Stimulated activated CD4-positive, alpha-beta T cell treated with anti-CD3 and anti-CD28 coated beads, Interleukin-1b, Interleukin-23, amount 100 ng/mL, for 24 hours (primary cell): Measurements from ENCODE around the gene ADA.
A peak's percentile ranks its signal among the peaks of the same experiment; 100 is the strongest.

Experiments used
- DNase-seq, 4 experiments: peaks; one replicate each; pipeline ENCODE4 v3.0.0-alpha.2; 2020; ENCODE audit warnings: low read depth in 4 of 4, low spot score in 1 of 4

The ADA gene

DNA sequence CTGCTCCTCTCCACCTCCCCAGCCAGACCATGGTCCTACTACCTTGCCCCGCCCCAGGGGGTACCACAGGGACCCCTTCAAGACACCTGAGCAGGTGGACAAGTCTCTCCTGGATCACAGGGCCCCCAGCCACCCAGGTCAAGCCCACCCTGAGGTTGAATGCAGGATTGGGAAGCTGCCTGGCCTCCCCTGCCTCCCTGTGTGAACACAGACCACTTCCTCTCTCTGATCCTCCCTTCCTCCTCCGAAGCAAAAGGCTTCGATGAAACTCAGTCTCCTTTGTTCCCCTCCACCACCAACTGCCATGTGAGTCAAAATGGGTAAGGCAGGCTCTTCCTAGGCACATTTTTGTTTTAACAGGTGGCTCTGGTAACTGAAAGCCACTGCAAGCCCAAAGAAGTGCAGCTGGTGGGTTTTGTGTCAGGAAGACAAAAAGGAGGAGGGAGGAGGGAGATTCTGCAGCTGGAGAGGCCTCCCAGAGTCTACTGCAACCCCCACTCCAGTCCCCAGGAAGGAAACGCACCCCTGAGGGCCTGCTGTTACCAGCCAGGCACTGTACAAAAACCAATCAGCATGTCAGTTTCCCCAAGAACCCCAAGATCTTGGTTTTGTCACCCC lies 5.4 kb downstream of the ADA start:
- no peak for DNase-seq

DNA sequence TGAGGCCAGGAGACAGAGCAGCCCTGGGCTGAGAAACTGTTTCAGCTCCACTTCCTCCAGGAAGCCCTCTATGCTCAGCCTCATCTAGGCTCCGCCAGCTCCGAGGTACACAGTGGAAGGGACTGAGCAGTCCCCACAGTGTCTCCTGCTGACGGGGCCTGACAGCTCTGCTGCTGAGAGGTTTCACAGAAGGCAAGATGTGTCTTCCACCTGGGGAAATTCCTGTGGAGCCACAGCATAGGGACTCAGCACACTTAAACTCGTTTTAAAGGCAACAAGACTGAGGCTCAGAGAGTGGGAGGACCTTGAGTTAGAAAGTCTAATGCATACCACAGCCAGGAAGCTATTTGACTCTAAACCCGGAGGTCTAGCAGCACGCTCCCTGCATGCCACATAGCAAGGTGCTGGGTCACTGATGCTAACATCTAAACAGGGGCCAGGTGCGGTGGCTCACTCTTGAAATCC lies 6.8 kb downstream of the ADA start:
- no peak for DNase-seq

DNA sequence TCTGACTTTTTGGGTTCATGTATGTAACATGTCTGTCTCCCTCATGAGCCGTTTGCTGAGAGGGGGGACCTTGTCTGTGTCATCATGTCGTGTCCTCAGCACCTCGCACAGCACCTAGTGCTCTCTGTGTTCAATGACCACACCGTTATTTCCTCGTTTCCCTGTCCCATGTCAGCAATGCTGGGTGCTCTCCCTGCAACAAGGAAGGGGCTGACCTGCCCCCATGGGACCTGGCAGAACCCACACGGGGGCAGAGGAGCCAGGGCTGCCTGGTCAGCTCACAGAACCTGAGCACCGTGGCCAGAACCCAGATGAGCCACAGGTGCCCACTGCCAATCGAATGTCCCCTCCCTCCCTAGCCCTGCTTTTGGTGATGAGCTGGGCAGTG lies 7.3 kb downstream of the ADA start:
- DNase-seq: no peak

DNA sequence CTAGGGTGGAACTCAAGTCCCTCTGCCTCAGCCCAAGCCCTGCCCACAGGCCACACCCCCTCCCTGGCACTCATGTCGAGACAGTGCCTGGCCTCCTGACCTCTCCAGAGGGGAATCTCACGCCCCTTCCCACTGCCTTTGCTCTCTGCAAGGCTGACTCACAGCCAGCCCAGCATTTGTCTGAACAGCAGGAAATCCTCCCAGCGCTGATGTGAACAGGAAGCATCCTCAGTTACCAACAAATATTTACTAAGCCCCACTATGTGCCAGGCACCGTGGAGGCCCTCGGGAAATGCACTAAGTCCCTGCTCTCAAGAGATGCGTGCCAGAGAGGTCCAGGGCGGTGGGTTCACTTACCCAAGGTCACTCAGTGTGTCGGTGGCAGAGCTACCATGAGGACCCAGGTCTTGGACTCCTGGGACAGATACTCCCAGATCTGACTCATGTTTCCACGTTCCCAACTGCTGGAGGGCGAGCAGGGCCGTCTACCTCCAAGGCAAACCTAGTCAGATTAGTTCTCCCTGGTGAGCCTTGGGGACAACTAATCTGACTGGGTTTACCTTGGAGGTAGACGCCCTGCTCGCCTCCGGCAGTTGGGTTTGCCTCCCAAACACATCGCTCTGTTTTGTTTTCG lies 7.8 kb downstream of the ADA start:
- peak in 1 of 4 experiments; percentile 6 for DNase-seq

DNA sequence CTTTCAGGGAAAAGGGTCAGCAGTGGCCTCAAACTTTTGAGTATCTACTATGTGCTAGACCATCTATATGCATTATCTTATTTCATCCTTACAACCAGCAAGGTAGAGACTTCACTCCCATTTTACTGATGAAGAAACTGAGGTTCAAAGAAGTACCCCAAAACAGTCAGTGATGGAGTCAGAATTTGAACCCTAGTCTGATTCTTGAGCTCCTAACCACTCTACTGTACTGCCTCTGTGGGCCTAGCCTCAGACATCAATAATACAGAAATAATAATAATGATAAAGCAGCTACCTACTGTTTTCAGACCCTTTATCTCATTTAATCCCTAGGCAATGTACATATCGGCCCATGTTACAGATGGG lies 8.4 kb downstream of the ADA start:
- DNase-seq: no peak

DNA sequence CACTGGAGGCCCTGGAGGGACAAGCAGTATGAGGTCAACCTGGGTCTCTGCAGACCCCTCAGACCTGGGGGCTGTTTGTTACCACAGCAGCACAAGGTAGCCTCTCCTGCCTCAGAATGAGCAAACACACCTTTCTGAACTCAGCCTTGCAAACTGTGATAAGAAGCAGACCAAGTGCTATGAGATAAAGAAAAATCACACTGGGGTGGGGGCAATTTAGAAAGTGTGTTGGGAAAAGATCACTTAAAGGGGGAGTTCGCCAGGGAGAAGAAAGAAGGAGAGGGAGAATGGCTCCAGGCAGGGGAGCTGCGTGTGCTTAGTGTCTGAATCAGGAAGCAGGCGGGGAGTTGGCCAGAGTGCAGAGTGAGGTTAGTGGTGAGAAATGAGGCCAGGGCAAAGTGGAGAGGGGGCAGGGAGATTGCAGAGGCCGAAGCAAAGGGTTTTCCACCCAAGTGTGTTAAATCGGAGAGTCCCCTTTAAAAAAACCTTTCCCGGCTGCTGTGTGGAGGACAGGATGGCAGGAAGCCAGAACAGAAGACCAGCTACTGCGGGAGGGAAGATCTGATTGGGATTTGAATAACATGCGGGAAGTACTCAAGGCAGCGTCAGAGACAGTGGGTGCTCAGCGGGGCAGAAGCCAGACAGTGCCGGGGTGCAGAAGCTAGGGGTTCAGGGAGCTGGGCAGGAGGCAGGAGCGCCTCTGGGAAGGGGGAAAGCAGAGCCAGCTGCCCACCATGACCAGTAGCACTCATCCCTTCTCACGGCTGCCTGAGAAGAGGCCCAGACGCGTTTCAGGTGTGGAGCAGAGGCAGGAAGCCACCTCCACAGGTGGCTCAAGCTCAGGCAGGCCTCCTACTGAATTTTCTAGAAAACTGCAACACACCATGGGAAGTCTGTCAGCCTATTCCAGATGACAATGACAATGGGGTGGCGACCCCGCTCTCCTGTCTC lies 9.0 kb downstream of the ADA start:
- DNase-seq: no peak

DNA sequence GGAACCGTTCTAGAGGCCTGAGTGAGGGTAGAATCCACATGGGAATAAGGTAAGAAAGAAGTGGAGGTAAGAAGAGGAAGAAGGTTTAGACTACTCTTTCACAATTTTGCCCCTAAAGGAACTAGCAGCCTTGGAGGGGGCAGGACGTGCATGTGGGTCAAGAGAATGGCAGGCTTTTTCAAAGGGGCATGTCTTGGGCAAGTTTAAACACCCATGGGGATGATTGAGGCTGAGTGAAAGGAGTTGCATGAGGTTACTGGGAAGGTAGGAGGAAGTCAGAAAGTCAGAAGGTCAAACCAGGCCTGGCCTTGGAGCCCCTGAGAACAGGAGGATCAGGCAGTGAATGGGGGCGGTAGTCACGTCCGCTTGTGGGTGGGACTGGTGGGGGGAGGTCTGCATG lies 10.2 kb downstream of the ADA start:
- no peak for DNase-seq

DNA sequence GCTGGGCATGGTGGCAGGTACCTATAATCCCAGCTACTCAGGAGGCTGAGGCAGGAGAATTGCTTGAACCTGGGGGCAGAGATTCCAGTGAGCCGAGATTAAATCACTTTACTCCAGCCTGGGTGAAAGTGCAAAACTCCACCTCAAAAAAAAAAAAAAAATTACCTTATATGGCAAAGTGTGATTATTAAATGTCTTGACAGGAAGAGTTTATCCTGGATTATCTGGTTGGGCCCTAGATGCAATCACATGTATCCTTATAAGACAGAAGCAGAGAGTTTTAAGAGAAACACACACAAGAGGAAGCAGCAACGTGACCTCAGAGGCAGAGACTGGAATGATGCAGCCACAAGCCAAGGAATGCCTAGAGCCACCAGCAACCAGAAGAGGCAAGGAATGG lies 11.0 kb downstream of the ADA start:
- DNase-seq: no peak

DNA sequence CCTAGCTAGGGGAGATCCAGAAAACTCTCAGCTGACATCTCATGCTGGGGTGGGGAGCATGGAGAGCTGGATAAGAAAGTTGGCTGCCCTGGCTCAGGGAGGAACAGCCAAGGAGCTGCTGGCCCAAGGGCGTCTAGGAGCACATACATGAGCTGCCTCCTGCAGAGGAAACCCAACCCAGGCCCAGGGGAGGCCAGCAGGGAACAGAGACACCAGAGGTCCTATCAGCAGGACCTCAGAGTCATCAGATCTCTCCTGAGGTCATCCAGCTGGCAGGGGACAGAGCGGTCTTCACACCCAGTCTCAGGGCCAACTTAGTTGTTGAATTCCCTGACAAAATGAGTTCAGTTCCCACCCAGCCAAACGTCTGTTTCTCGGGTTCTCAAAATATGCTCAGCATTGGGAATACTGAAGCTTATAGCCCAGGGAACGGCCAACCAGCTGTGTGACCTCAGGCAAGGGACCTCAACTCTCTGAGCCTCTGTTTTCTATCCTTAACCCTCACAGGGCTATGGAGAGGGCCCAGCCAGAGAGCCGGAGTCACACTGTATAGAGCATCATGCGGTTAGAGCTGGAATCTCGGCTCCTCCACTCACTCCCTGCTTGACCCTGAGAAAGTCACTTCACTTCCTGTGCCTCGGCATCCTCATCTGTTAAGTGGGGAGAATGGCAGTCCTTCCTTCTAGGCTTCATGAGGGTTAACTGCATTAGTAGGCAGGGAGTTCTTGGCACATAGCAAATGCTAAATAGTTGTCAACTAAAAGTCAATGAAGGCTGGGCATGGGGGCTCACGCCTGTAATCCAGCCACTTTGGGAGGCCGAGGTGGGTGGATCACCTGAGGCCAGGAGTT lies 13.8 kb downstream of the ADA start:
- no peak for DNase-seq

DNA sequence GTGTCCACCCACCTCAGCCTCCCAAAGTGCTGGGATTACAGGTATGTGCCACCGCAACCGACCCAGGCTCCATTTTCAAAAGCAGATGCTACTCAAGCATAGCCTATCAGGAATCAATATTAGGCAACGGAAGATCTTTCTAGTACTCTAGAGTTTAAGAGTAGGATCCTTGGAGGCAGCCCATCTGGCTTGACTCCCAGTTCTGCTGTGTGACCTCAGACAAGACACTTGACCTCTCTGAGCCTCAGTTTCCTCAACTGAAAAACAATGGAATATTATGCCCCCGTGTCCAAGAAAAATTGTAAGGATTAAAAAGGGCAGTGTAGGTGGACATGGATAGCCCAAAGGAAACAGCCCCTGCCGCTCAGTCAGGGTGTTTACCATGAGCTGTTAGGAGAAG lies 14.5 kb downstream of the ADA start:
- no peak for DNase-seq

DNA sequence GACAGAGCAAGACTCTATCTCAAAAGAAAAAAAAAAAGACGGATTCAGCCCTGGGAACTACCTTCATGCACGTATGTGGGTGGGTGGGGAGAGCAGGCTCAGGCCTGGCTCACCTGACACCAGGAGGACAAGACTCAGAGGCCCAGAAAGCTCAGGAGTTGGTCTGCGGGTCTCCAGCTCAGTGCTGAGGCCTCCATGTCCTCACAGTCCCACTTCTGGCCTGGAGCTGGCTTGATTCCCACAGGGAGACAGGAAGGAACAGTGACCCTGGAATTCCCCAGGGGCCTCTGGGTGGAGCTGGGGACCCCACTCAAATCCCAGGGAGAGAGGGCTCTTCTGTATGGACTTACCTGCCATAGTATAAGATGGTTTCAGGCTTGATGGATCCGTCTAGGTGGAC lies 15.6 kb downstream of the ADA start:
- no peak for DNase-seq

DNA sequence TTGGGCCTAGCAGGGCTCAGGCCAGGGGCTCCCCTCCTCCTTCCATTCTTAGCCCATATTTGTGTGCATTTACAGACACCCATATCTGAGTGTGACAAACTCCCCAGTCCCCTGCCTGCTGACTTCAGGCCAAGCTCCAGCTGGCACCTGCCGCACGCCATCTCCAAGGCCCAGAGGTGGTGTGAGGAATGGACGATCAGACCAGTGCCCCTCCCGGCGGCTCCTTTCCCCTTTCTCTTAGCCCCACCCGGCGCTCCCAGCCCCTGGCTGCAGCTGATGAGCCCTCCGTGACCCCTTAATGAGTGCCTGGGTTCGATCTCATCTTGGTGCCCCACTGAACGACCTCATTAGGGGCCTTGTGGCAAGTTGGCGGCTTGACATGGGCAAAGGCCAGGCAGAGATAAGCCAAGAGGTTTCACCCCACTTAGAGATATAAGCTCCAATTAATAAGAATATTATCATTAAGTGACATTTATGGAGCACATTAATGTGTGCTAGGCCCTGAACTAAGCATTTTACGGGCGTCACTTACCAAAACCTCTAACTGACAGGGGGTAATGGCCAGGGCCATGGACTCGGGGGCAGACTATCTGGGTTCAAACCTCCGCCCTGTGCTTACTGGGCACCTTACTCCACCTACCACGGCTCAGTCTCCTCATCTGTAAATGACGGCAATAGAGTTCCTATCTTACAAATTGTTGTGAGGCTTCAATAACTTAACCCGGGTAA lies 17.5 kb downstream of the ADA start:
- no peak for DNase-seq

DNA sequence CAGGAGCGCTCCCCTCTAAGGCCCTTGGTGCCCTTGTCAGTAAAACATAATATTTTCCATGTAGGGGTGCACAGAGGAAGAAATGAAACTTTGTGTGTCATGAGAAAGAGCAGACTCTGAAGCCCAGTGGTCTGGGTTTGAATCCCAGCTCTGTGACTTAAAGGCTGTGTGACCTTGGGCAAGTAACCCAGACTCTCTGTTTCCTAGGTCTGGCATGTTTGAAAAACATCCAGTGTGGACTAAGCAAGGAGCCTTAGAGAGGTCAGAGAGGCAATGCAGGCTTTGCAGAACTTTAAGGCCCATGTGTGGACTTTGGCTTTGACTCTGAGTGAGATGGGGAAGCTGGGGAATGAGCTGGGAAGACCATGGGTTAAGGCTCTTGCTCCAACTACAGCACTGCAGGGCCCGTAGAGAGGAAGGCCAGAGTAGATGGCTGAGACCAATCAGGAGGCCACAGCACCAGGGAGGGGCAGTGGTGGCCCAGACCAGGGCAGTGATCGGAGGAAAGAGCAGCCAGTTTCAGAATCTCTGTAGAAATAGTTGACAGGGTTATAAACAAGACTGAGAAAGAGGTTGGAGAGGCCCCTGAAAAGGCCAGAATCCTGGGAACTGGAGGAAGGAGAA lies 18.2 kb downstream of the ADA start:
- no peak for DNase-seq

DNA sequence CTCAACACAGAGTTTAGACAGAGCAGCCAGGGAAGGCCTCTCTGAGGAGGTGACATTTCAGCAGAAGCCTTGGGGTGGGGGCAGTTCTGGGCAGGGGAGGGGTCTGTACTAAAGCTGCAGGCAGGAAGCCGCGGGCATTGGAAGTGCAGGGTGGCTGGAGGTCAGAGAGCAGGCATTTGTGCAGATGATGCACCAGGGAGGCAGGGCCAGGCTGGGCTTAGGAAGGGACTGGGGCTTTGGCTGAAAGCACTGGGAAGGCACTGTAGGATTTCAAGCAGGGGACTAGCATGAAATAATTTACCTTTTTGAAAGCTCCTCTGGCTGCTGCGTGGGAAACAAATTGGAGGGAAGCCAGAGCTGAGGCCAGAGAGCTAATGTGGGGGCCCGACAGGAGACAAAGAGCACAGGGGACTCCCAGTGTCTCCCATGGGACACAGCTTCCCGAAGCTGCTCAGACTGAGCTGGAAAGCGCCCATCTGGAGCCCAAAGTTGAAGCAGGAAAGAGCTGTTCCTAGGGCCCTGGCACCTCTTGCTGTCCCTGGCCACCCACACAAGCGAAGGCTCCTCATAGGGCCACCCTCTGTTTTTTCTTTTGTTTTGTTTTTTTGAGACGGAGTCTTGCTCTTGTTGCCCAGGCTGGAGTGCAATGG lies 19.3 kb downstream of the ADA start:
- no peak for DNase-seq

DNA sequence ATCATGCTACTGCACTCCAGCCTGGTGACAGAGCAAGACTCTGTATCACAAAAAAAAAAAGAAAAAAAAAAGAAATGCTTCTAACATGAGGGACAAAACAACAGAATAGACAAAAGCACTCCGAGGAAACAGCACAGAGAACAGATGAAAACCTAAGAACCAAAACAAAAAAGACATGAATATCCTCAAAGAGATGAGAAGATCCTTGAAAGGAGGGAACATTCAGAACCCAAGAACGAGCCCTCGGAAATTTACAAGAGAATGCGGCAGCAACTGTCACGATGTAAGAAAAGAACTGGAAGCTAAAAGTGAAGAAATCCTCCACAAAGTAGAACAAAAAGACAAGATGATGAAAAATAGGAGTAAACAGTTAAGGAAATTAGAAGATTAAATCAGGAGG lies 21.2 kb downstream of the ADA start:
- DNase-seq: no peak

DNA sequence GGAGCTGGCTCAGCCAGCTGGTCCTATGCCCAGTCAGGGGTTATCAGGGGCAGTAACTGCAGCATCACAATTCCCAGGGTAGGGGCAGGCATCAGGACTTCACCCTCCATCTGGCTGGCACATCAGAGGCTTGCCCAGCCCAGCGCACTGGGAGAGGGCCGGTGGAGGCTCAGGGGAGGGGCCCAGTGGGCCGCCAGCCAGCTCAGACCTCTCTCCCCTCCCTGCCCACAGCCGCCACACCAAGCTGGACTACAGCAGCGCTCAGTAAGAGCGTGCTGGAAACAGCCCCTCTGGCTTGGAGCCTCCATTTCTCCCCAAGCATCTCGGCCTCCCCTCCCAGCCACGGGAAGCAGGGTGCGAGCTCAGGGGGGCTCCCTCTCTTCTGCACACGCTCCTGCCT lies 22.0 kb downstream of the ADA start:
- no peak for DNase-seq

DNA sequence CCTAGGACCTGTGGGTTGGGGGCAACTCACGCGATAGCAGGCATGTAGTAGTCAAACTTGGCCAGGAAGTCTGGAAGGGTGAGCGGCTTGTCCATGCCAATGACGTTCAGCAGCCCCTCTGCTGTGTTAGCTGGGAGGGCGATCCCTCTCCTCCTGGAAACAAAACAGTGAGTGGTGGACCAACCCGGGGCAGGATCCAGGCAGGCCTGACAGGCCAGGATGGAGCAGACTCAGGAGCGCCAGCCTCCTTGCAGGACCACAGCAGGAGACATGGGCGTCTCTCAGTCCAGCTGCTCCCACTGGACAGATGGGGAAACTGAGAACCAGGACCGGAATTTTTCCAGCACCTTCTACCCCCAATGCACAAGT lies 22.5 kb downstream of the ADA start:
- no peak for DNase-seq

DNA sequence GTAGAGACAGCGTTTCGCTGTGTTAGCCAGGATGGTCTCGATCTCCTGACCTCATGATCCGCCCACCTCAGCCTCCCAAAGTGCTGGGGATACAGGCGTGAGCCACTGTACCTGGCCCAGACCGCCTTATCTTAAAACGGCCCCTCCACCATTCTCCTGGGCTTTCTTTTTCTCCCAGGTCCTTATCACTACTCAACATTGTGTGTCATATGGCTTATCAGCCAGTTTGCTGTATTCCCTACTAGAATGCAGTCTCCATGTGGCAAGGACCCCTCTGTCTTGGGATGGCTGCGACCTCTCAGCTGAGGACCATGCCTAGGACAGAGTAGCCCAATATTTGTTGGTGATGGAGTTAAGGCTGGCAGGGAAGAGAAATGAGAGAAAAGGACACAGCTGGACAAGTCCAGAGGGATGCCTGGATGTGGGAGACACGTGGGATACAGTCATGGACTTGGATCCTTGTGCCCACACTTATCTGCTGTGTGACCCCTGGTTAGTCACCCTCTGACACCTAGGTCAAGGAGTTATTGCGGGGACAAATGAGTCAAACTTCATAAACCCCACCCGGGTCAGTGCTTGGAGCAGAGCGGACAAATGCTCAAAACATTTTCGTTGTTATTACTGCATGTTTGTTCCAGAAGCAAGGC lies 24.0 kb downstream of the ADA start:
- no peak for DNase-seq

DNA sequence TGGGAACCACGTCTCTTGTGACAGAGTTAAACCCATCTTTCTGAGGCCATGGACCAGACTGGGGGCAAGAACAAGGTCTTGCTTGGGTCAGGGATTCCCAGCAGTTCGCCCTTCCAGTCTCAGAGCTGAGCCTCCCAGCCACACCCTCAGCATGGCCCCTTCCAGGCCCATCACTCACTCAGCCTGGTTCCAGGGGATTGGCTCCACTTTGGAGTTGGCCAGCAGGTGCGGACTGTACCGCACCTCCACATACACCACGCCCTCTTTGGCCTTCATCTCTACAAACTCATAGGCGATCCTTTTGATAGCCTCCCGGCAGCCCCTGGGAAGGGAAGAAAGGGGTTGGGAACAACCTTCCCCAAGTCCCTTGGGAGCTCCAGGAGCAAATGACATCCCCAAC lies 25.2 kb downstream of the ADA start:
- no peak for DNase-seq
